HL-60/S4 treated with phorbol 12-myristate 13-acetate at 8.2 ng/mL for 4 days and 3 days (cell line): ENCODE measurements around the gene MAPK4.

Experiments used
- in situ Hi-C: fragments of 300-500 bp; cut with MboI; formaldehyde crosslinking; loops from 2 replicates; pipeline ENCODE4 v1.15.0; 2022; ENCODE audit warnings: low sequenced_read_pairs

The MAPK4 gene

GRCh38 chr18:50651334-50651733 is 91.4 kb downstream of the MAPK4 start:
- in situ Hi-C loops = no loop called here

GRCh38 chr18:50653402-50654093 is 93.7 kb downstream of the MAPK4 start:
- in situ Hi-C loops = no loop called here

GRCh38 chr18:50654211-50654610 is 94.3 kb downstream of the MAPK4 start:
- in situ Hi-C loops = no loop called here

GRCh38 chr18:50654658-50655550 is 95.0 kb downstream of the MAPK4 start:
- in situ Hi-C loops = no loop called here

GRCh38 chr18:50656396-50656795 is 96.5 kb downstream of the MAPK4 start:
- in situ Hi-C loops = no loop called here

GRCh38 chr18:50656841-50657470 is 97.1 kb downstream of the MAPK4 start:
- in situ Hi-C loops = no loop called here

GRCh38 chr18:50658601-50659000 is 98.7 kb downstream of the MAPK4 start:
- in situ Hi-C loops = no loop called here

GRCh38 chr18:50659091-50660003 is 99.5 kb downstream of the MAPK4 start:
- in situ Hi-C loops = no loop called here

GRCh38 chr18:50661013-50661412 is 101.1 kb downstream of the MAPK4 start:
- in situ Hi-C loops = no loop called here

GRCh38 chr18:50662177-50662576 is 102.3 kb downstream of the MAPK4 start:
- in situ Hi-C loops = no loop called here

GRCh38 chr18:50662775-50663383 is 103.0 kb downstream of the MAPK4 start:
- in situ Hi-C loops = no loop called here

GRCh38 chr18:50663626-50664441 is 103.9 kb downstream of the MAPK4 start:
- in situ Hi-C loops = no loop called here

GRCh38 chr18:50665015-50665414 is 105.1 kb downstream of the MAPK4 start:
- in situ Hi-C loops = no loop called here

GRCh38 chr18:50665519-50665918 is 105.6 kb downstream of the MAPK4 start:
- in situ Hi-C loops = no loop called here

- in situ Hi-C loops = no loop called here
Measured at GRCh38 chr18:50666536-50666935, 106.6 kb downstream of the MAPK4 start.

GRCh38 chr18:50671376-50671775 is 111.5 kb downstream of the MAPK4 start:
- in situ Hi-C loops = no loop called here

- in situ Hi-C loops = no loop called here
Measured at GRCh38 chr18:50674307-50674980, 114.6 kb downstream of the MAPK4 start.

GRCh38 chr18:50675043-50675442 is 115.2 kb downstream of the MAPK4 start:
- in situ Hi-C loops = no loop called here

GRCh38 chr18:50678651-50679050 is 118.8 kb downstream of the MAPK4 start:
- in situ Hi-C loops = no loop called here
